Heart right ventricle (tissue), 16 donors: Measurements from ENCODE around the gene KYNU. TPM values are rescaled to one million over a fixed set of nuclear protein-coding genes. Genes with fewer than 3 reads are reported as not detected.
"Not testable (repeated sequence)": the region's sequence is repeated elsewhere in the genome, so short reads cannot be mapped to it uniquely, and the experiment has no call there.

Source experiments
- ATAC-seq, 8 donors: fragments of 200-7000 bp; cut with Tn5 transposase; one replicate each; pipeline ENCODE4 v1.9.1; 2020; ENCODE audit warnings: mild to moderate bottlenecking in 8 of 8, moderate library complexity in 8 of 8, moderate number of reproducible peaks in 1 of 8
- DNase-seq, 2 donors: peaks; one replicate each; pipeline ENCODE4 v3.0.0-alpha.2; 2020
- H3K27ac ChIP-seq, 10 donors: fragments of 200-600 bp; sonication (generic) in 2 of 10; one replicate each; pipeline versions ENCODE4 v1.5.0 to v1.8.0; 2020 to 2022; ENCODE audit warnings: mild to moderate bottlenecking in 3 of 10
- H3K27me3 ChIP-seq, 7 donors: fragments of 200-600 bp; one replicate each; pipeline ENCODE4 v1.8.0; 2021 to 2022; ENCODE audit warnings: mild to moderate bottlenecking in 2 of 7
- H3K36me3 ChIP-seq, 9 donors: fragments of 200-600 bp; sonication (generic) in 1 of 9; one replicate each; pipeline versions ENCODE4 v1.5.0 to v1.8.0; 2020 to 2022; ENCODE audit warnings: mild to moderate bottlenecking in 2 of 9
- H3K4me1 ChIP-seq, 9 donors: fragments of 200-600 bp; sonication (generic) in 1 of 9; one replicate each; pipeline versions ENCODE4 v1.5.0 to v1.8.0; 2020 to 2022; ENCODE audit warnings: mild to moderate bottlenecking in 4 of 9
- H3K4me3 ChIP-seq, 10 donors: fragments of 200-600 bp; sonication (generic) in 2 of 10; one replicate each; pipeline versions ENCODE4 v1.5.0 to v1.8.0; 2020 to 2022; ENCODE audit warnings: mild to moderate bottlenecking in 7 of 10, moderate library complexity in 2 of 10
- H3K9me3 ChIP-seq, 11 donors: fragments of 200-600 bp in 10 of 11; sonication (generic) in 2 of 11; one replicate each; pipeline versions ENCODE4 v1.5.0 to v1.8.0; 2013 to 2022; ENCODE audit warnings: mild to moderate bottlenecking in 2 of 11, control low read depth in 1 of 11, moderate library complexity in 1 of 11
- CTCF ChIP-seq, 9 donors: fragments of 200-600 bp; sonication (generic) in 2 of 9; IDR thresholded peaks; one replicate each; pipeline versions ENCODE4 v1.5.0 to v1.8.0; 2021 to 2022; ENCODE audit warnings: antibody characterized with exemption in 9 of 9, mild to moderate bottlenecking in 5 of 9, moderate library complexity in 1 of 9
- WGBS, 2 donors: extraction: QIAGEN DNeasy Blood & Tissue Kit; methylation state at CpG; one replicate each; pipeline ENCODE4 v1.1.7; 2013; ENCODE audit warnings: inconsistent platforms in 1 of 2; 5-methylcytosine and 5-hydroxymethylcytosine counted together
- intact Hi-C, 10 donors: fragments of 100-400 bp; cut with DNase I; formaldehyde crosslinking; loops; one replicate each; pipeline versions ENCODE4 v1.11.1 to v1.14.2; 2022
- polyA plus RNA-seq, 2 donors: library from polyadenylated mRNA; stranded (reverse); fragments of 200-250 nt; gene quantifications; one replicate each; pipeline ENCODE4 v1.2.3, GENCODE V29; 2013
- total RNA-seq, 10 donors: library from RNA; stranded (reverse); fragmentation: NEBNext Ultra II Directional in 3 of 10; extraction: Animal tissue kit (Norgen Biotek cat#: 25700) in 3 of 10; gene quantifications; one replicate each; pipeline versions ENCODE4 v1.2.1 to v1.2.4, GENCODE V29; 2021 to 2023
- donor health status: Arrhythmogenic right ventricular cardiomyopathy.
- donor health status: ischemic (EF 13 %, LVEDD 7.1; RV severe dilation, severe dysfunction).
- donor health status: healthy with polysubstance abuse.
- donor health status: DM: no; HTN: yes; CAD: no.
- donor health status: DM: no; HTN: no; CAD: no.
- donor health status: ischemic (EF 25% LVEDD 6.9; RV normal size, moderate dysfunction).
- donor health status: ischemic (EF 25% LVEDD 5.7; RV mildly dilated, moderate dysfunction).
- donor health status: healthy.
- donor health status: DM: yes; HTN: yes; CAD: no.
- donor health status: Ischemic cardiomyopathy.
- donor health status: ischemic (EF 35%, LVEDD 5.7; RV mildly dilated, moderate dysfunction).
- donor health status: nonischemic (EF 11% LVEDD 7.7; RV severe dilation, severe dysfunction).
- donor health status: DM: yes; HTN: yes; CAD: no.
- donor health status: PGD.
- donor health status: ischemic (EF 29% LVEDD 5.4; RV normal size, mild dysfunction).
- donor health status: nonischemic (EF 23%, LVEDD 6.1; RV moderate dilation, normal function).

KYNU gene
- total and polyA plus RNA-seq, 12 donors: 0.07 to 9.5 (median 0.78) TPM

- intact Hi-C loops: no loop called here
- DNase-seq (no peak), ATAC-seq (no peak)
- whole genome bisulfite sequencing, 2 donors: 88 to 89% methylated on average over 5 of the region's 5 CpGs
- H3K4me3 ChIP-seq: no peak overlapping the region
- H3K36me3 ChIP-seq: no peaks in the 10 kb centered on the region
- H3K4me1 ChIP-seq: peaks cover 0 to 28% (median 0%) of the 10 kb centered on the region in 9 donors
- H3K9me3 ChIP-seq: no peaks in the 10 kb centered on the region
- H3K27ac ChIP-seq: no peak overlapping the region
- no peak for TF ChIP-seq CTCF (IDR thresholded peaks at IDR 0.05)
- no peaks in the 10 kb centered on the region for H3K27me3 ChIP-seq
Measured at GRCh38 chr2:142862847-142863246, 14.6 kb upstream of the KYNU start.

- intact Hi-C loops: no loop called here
- TF ChIP-seq CTCF (IDR thresholded peaks at IDR 0.05): no peak
- H3K4me1 ChIP-seq: peaks cover 0 to 27% (median 0%) of the 10 kb centered on the region in 9 donors
- no peak overlapping the region for H3K4me3 ChIP-seq
- H3K27ac ChIP-seq: no peak overlapping the region
- 70 to 76% methylated on average over 2 of the region's 2 CpGs for WGBS, 2 donors
- ATAC-seq (no peak), DNase-seq (no peak)
- H3K9me3 ChIP-seq: no peaks in the 10 kb centered on the region
- no peaks in the 10 kb centered on the region for H3K36me3 ChIP-seq
- no peaks in the 10 kb centered on the region for H3K27me3 ChIP-seq
Measured at GRCh38 chr2:142863485-142863961, 13.9 kb upstream of the KYNU start.

- H3K36me3 ChIP-seq, H3K27me3 ChIP-seq, ATAC-seq, H3K9me3 ChIP-seq, intact Hi-C loops, H3K27ac ChIP-seq, H3K4me3 ChIP-seq, DNase-seq: not testable (repeated sequence)
- WGBS, 2 donors: 97 to 100% methylated on average over 2 of the region's 2 CpGs
- peaks cover 0 to 27% (median 0%) of the 10 kb centered on the region in 9 donors for H3K4me1 ChIP-seq
Measured at GRCh38 chr2:142864605-142865004, 12.9 kb upstream of the KYNU start.

- 16 to 31% methylated on average over 1 of the region's 1 CpG for WGBS, 2 donors
- DNase-seq: no peak
- TF ChIP-seq CTCF (IDR thresholded peaks at IDR 0.05): no peak
- H3K4me3 ChIP-seq: peak overlapping the region in 4 of 10 donors; percentile 2 to 26 (median 12)
- peak in 6 of 8 donors; percentile 38 to 77 (median 54) for ATAC-seq
- no peaks in the 10 kb centered on the region for H3K27me3 ChIP-seq
- no peaks in the 10 kb centered on the region for H3K9me3 ChIP-seq
- intact Hi-C loops: no loop called here
- H3K27ac ChIP-seq: peak overlapping the region in 4 of 10 donors; percentile 22 to 83 (median 38)
- peaks cover 0 to 30% (median 0%) of the 10 kb centered on the region in 9 donors for H3K4me1 ChIP-seq
- no peaks in the 10 kb centered on the region for H3K36me3 ChIP-seq
Measured at GRCh38 chr2:142865924-142866323, 11.5 kb upstream of the KYNU start.

GRCh38 chr2:142866426-142866825 is 11.0 kb upstream of the KYNU start:
- TF ChIP-seq CTCF (IDR thresholded peaks at IDR 0.05): no peak
- Histone ChIP-seq H3K4me3 (peak overlapping the region in 3 of 10 donors; percentile 2 to 26 (median 15)), H3K9me3 (no peaks in the 10 kb centered on the region), H3K36me3 (no peaks in the 10 kb centered on the region), H3K27ac (peak overlapping the region in 3 of 10 donors; percentile 35 to 83 (median 42)), H3K4me1 (peaks cover 0 to 31% (median 0%) of the 10 kb centered on the region in 9 donors), H3K27me3 (no peaks in the 10 kb centered on the region)
- WGBS, 2 donors: 84 to 89% methylated on average over 2 of the region's 2 CpGs
- DNase-seq (no peak), ATAC-seq (peak in 1 of 8 donors; percentile 25)
- intact Hi-C loops: no loop called here
